Kidney epithelial cell (primary cell): ENCODE measurements around the gene NFIB. TPM values are rescaled to one million over a fixed set of nuclear protein-coding genes. Genes with fewer than 3 reads are reported as not detected.

ENCODE experiments used
- DNase-seq: peaks from one replicate; pipeline ENCODE4 v3.0.0-alpha.2; 2010; ENCODE audit warnings: low read depth
- H3K27me3 ChIP-seq: 2 replicates; pipeline ENCODE4 v1.6.0; 2011; ENCODE audit warnings: low read length; ENCODE audit not compliant: control insufficient read depth, insufficient read depth
- H3K36me3 ChIP-seq: 2 replicates; pipeline ENCODE4 v1.5.1; 2011; ENCODE audit warnings: low read length; ENCODE audit not compliant: control insufficient read depth, insufficient read depth
- H3K4me3 ChIP-seq: 2 replicates; pipeline ENCODE4 v1.5.1; 2011; ENCODE audit warnings: low read depth, mild to moderate bottlenecking, control low read depth, low read length
- total RNA-seq: library from RNA; depleted of rRNA; stranded (reverse); fragments of >200 nt; gene quantifications from 2 replicates; pipeline ENCODE4 v1.2.3, GENCODE V29; 2015
- TF ChIP-seq, protein P1 (sequence below): IDR thresholded peaks from 2 replicates; pipeline ENCODE4 v1.5.1; 2011; ENCODE audit warnings: mild to moderate bottlenecking, moderate library complexity, low read length, control low read depth, inconsistent platforms; ENCODE audit not compliant: insufficient read depth, poor library complexity, severe bottlenecking

Gene NFIB
- total RNA-seq, 1 donor from 2014 or later: 3.3 TPM

DNA sequence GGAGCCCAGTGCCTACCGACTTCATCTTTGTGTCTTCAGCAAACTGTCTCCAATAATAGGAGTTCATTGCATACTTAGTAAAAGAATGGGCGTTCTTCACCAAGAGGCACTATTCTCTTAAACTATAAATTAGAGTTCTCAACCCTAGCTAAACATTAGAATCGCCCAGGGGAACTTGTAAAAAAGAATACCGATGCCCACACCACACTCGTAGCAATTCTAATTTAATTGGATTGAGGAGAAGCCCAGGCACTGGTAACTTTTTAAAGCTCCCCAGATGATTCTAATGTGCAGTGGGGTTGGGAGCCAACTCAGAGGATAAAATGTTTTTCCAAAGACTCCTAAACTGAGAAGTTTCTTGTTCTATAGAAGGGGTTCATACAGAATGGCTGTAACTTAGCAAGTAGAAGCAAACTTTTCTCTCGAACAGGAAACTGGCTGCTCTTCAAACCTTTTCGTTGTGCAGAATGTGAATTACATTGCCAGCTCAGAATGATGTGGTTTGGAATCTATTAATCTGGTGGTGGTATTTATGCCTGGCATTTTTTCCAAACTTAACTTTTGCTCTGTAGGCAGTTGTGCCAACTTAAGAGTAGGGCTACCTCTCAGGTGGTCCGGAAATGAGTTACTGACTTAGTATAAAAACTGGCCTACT, 26.4 kb upstream of the NFIB start:
- no peak for DNase-seq
- Histone ChIP-seq H3K27me3 (peaks cover 50% of the 10 kb centered on the region), H3K36me3 (no peaks in the 10 kb centered on the region), H3K4me3 (no peak overlapping the region)
- TF ChIP-seq, protein P1, sequence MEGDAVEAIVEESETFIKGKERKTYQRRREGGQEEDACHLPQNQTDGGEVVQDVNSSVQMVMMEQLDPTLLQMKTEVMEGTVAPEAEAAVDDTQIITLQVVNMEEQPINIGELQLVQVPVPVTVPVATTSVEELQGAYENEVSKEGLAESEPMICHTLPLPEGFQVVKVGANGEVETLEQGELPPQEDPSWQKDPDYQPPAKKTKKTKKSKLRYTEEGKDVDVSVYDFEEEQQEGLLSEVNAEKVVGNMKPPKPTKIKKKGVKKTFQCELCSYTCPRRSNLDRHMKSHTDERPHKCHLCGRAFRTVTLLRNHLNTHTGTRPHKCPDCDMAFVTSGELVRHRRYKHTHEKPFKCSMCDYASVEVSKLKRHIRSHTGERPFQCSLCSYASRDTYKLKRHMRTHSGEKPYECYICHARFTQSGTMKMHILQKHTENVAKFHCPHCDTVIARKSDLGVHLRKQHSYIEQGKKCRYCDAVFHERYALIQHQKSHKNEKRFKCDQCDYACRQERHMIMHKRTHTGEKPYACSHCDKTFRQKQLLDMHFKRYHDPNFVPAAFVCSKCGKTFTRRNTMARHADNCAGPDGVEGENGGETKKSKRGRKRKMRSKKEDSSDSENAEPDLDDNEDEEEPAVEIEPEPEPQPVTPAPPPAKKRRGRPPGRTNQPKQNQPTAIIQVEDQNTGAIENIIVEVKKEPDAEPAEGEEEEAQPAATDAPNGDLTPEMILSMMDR: no peak

DNA sequence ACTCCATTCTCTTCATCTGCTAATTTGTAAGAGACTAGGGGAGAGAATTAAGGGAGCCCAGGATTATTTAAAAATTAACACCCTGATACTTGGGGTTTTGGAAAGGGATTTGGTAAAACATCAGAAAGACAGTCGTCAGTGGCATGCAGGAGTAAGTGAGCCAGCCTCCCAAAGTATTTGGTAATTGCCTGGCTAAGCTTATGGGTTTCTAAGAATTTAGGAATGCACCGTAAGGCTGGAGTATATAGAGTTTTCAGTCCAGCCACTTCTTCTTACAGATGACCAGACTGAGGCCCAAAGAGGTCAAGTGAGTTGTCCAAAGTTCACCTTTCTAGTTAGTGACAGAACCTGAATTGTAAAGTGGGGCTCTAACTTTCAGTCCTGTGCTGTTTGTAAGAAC, 25.8 kb upstream of the NFIB start:
- no peak overlapping the region for H3K4me3 ChIP-seq
- TF ChIP-seq, protein P1: no peak
- peaks cover 44% of the 10 kb centered on the region for H3K27me3 ChIP-seq
- DNase-seq: no peak
- no peaks in the 10 kb centered on the region for H3K36me3 ChIP-seq

DNA sequence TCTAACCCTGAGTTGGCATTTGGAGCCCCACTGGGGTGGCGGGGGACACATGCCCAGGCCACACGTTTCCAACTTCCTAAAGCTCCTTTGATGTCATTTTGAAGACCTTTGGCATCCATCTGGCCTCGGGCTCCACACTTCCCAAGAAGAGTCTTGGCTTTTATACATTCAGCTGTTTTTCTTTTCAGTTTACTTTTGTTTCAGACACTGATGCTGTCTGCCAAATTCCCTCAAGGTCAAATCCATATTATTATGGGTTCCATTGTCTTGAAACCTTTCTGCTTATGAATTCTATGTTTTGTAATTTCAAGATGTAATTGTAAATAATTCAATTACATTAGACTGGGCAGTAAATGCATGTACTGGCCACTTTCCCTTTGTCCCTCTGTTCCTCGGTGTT, 23.7 kb upstream of the NFIB start:
- DNase-seq: no peak
- Histone ChIP-seq H3K4me3 (no peak overlapping the region), H3K36me3 (no peaks in the 10 kb centered on the region), H3K27me3 (peaks cover 25% of the 10 kb centered on the region)
- TF ChIP-seq, protein P1: no peak

DNA sequence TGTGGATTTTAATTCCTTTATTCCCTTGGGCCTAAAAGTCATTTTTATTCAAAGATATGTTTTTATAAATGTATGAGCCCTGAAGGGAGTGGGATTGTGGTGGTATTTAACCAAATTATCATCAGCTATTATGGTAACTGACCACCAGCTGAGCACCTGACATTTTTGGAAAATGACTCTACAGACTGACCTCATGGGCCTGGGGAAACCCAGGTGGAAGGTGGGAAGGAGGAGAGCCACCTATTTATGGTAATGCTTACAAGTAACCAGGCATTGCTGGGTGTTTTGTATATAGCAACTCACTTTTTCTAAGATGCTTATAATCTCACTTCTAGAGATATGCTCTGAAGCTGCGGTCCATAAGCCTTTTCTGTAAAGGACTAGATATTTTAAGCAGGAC, 22.3 kb upstream of the NFIB start:
- Histone ChIP-seq H3K36me3 (no peaks in the 10 kb centered on the region), H3K27me3 (peaks cover 14% of the 10 kb centered on the region), H3K4me3 (no peak overlapping the region)
- TF ChIP-seq, protein P1: no peak
- DNase-seq: no peak

DNA sequence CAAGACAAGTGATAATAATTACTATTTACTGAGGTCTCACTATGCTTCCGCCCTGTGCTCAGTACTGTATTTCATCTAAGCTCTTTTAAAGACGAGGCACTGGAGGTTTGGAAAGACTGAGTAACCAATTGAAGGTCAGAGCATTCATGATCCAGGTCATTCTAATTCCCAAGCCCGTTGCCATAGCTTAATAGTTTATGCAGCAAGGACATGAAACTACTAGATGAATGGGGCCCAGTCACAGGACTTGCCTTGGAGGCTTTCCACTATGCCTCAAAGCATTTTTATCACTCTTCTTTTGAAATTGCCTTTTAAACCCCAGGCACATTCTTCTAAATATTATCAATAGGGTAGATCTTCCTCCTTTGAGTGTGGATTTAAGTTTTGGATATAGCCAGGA, 17.2 kb upstream of the NFIB start:
- H3K36me3 ChIP-seq: no peaks in the 10 kb centered on the region
- no peak overlapping the region for H3K4me3 ChIP-seq
- no peaks in the 10 kb centered on the region for H3K27me3 ChIP-seq
- TF ChIP-seq, protein P1: no peak
- DNase-seq: no peak

DNA sequence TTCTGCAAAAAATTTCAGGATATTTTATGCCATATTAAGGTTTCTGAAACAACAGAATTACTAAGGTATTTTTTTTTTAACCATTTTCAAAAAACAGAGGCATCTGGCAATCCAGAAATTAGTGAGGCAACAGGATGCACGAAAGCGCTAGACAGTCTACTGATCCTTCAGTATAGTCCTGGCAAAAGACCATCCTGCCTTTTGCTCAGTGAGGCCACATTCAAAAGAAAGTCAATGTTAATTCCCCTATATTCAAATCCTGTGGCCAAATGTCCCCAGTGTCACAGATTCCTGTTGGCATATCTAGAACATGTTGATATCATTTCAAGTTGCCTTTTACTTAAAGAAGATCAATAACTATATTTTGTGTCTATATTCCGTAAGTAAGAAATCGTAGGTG, 13.1 kb upstream of the NFIB start:
- H3K36me3 ChIP-seq: no peaks in the 10 kb centered on the region
- H3K4me3 ChIP-seq: no peak overlapping the region
- TF ChIP-seq, protein P1: no peak
- no peak for DNase-seq
- no peaks in the 10 kb centered on the region for H3K27me3 ChIP-seq
